Bronchial epithelial cell (primary cell): ENCODE data around the gene HSD17B1. TPM values are rescaled to one million over a fixed set of nuclear protein-coding genes. Genes with fewer than 3 reads are reported as not detected.

ENCODE experiments used
- DNase-seq: peaks from one replicate; pipeline ENCODE4 v3.0.0-alpha.2; 2010; ENCODE audit warnings: low read depth
- FAIRE-seq: peaks from 2 replicates; lab custom pipeline; 2011; peaks lifted over from hg19 to GRCh38; lab: Jason Lieb, UNC
- H3K27me3 ChIP-seq: 2 replicates; pipeline ENCODE4 v1.5.1; 2011; ENCODE audit warnings: low read length; ENCODE audit not compliant: control insufficient read depth, insufficient read depth
- H3K36me3 ChIP-seq: 2 replicates; pipeline ENCODE4 v1.5.1; 2011; ENCODE audit warnings: low read length; ENCODE audit not compliant: control insufficient read depth, insufficient read depth
- H3K4me3 ChIP-seq: 2 replicates; pipeline ENCODE4 v1.5.1; 2011; ENCODE audit warnings: mild to moderate bottlenecking, low read depth, low read length, control low read depth
- total RNA-seq: library from RNA; depleted of rRNA; stranded (reverse); fragments of >200 nt; gene quantifications from 2 replicates; pipeline ENCODE4 v1.2.1, GENCODE V29; 2014
- TF ChIP-seq, protein P1 (sequence below): IDR thresholded peaks from 2 replicates; pipeline ENCODE4 v1.5.1; 2011; ENCODE audit warnings: mild to moderate bottlenecking, moderate library complexity, low read length, control low read depth, inconsistent platforms; ENCODE audit not compliant: insufficient read depth, severe bottlenecking

Gene HSD17B1
- total RNA-seq, 1 donor from 2014 or later: 7.4 TPM

GRCh38 chr17:42573095-42573494 lies 20.4 kb downstream of the HSD17B1 start:
- H3K27me3 ChIP-seq: no peaks in the 10 kb centered on the region
- TF ChIP-seq, protein P1, sequence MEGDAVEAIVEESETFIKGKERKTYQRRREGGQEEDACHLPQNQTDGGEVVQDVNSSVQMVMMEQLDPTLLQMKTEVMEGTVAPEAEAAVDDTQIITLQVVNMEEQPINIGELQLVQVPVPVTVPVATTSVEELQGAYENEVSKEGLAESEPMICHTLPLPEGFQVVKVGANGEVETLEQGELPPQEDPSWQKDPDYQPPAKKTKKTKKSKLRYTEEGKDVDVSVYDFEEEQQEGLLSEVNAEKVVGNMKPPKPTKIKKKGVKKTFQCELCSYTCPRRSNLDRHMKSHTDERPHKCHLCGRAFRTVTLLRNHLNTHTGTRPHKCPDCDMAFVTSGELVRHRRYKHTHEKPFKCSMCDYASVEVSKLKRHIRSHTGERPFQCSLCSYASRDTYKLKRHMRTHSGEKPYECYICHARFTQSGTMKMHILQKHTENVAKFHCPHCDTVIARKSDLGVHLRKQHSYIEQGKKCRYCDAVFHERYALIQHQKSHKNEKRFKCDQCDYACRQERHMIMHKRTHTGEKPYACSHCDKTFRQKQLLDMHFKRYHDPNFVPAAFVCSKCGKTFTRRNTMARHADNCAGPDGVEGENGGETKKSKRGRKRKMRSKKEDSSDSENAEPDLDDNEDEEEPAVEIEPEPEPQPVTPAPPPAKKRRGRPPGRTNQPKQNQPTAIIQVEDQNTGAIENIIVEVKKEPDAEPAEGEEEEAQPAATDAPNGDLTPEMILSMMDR: no peak
- H3K36me3 ChIP-seq: peaks cover 36% of the 10 kb centered on the region
- H3K4me3 ChIP-seq: no peak overlapping the region
- DNase-seq (no peak), FAIRE-seq (no peak)

GRCh38 chr17:42574463-42574862 lies 21.7 kb downstream of the HSD17B1 start:
- Histone ChIP-seq H3K36me3 (peaks cover 25% of the 10 kb centered on the region), H3K27me3 (no peaks in the 10 kb centered on the region), H3K4me3 (no peak overlapping the region)
- no peak for DNase-seq
- TF ChIP-seq, protein P1: no peak
- FAIRE-seq: no peak

- TF ChIP-seq, protein P1: no peak
- peaks cover 15% of the 10 kb centered on the region for H3K36me3 ChIP-seq
- peak overlapping the region; percentile 73 for H3K4me3 ChIP-seq
- H3K27me3 ChIP-seq: no peaks in the 10 kb centered on the region
- FAIRE-seq (no peak), DNase-seq (no peak)
Measured at GRCh38 chr17:42577140-42577531, 24.4 kb downstream of the HSD17B1 start.

- peak within 1 kb of the TSS; percentile 73 for H3K4me3 ChIP-seq
- H3K27me3 ChIP-seq: no peaks in the 10 kb centered on the region
- peaks cover 17% of the 10 kb centered on the region for H3K36me3 ChIP-seq
- DNase-seq (peak; percentile 88), FAIRE-seq (no peak)
- TF ChIP-seq, protein P1: peak; percentile 65
Measured at GRCh38 chr17:42577532-42578281, 25.0 kb downstream of the HSD17B1 start, which contains the start of gene PSMC3IP. TSS of gene PSMC3IP (minus strand) at chr17:42577729. CDS start at chr17:42577686, 43 bp downstream.

DNA sequence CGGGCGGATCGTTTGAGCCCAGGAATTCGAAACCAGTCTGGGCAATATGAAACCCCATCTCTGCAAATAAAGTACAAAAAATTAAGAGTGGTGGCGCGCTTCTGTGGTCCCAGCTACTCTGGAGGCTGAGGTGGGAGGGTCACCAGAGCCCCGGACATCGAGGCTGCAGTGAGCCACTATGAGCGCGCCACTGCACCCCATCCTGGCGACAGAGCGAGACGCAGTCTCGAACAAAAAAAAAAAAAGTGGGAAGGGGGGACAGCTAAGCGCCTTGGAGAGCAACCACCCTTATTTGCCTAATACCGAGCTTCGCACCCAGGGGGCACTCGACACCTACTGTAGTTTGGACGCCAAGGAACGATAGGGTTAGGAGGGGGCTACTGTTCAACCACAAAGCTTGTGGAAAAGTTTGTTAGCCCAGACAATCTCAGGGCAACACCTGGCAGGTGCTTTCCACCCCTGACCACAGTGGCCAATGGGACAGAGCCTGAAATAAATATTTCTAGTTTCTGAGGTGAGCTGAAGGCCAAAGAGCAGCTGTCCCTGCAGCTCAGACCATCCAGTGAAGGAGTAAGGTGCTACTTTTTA lies 25.7 kb downstream of the HSD17B1 start:
- DNase-seq (peak; percentile 59), FAIRE-seq (no peak)
- peaks cover 15% of the 10 kb centered on the region for H3K36me3 ChIP-seq
- H3K27me3 ChIP-seq: no peaks in the 10 kb centered on the region
- TF ChIP-seq, protein P1: peak; percentile 81
- H3K4me3 ChIP-seq: peak overlapping the region; percentile 73
